ENCODE data around the gene IRF2BP2. TPM values are rescaled to one million over a fixed set of nuclear protein-coding genes. Genes with fewer than 3 reads are reported as not detected.
"Not testable (repeated sequence)": the region's sequence is repeated elsewhere in the genome, so short reads cannot be mapped to it uniquely, and the experiment has no call there.

The IRF2BP2 gene
- total RNA-seq, 1 donor from 2014 or later: 126 TPM

DNA sequence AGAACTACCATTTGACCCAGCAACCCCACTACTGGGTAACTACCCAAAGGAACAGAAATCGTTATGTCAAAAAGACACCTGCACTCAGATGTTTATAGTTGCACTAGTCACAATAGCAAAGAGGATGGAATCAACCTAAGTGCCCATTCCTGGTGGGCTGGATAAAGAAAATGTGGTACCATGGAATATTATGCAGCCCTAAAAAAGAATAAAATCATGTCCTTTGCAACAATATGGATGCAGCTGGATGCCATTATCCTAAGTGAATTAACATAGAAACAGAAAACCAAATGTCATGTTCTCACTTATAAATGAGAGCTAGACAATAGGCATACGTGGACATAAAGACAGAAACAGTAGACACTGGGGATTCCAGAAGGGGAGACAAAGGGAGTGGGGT is 32.5 kb upstream of the IRF2BP2 start:
- intact Hi-C loops (cut with micrococcal nuclease): no loop called here
- no peak overlapping the region for H3K4me3 ChIP-seq
- TF ChIP-seq, protein P1, sequence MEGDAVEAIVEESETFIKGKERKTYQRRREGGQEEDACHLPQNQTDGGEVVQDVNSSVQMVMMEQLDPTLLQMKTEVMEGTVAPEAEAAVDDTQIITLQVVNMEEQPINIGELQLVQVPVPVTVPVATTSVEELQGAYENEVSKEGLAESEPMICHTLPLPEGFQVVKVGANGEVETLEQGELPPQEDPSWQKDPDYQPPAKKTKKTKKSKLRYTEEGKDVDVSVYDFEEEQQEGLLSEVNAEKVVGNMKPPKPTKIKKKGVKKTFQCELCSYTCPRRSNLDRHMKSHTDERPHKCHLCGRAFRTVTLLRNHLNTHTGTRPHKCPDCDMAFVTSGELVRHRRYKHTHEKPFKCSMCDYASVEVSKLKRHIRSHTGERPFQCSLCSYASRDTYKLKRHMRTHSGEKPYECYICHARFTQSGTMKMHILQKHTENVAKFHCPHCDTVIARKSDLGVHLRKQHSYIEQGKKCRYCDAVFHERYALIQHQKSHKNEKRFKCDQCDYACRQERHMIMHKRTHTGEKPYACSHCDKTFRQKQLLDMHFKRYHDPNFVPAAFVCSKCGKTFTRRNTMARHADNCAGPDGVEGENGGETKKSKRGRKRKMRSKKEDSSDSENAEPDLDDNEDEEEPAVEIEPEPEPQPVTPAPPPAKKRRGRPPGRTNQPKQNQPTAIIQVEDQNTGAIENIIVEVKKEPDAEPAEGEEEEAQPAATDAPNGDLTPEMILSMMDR (IDR thresholded peaks at IDR 0.05; ENCODE audit: borderline replicate concordance): no peak
- H3K27me3 ChIP-seq (ENCODE audit: low read depth): no peaks in the 10 kb centered on the region
- H3K36me3 ChIP-seq: no peaks in the 10 kb centered on the region
- H3K9me3 ChIP-seq (replicated peaks): peaks cover 7% of the 10 kb centered on the region
- no peak overlapping the region for H3K27ac ChIP-seq (replicated peaks)
- H3K4me1 ChIP-seq: peaks cover 6% of the 10 kb centered on the region
- DNase-seq: no peak

DNA sequence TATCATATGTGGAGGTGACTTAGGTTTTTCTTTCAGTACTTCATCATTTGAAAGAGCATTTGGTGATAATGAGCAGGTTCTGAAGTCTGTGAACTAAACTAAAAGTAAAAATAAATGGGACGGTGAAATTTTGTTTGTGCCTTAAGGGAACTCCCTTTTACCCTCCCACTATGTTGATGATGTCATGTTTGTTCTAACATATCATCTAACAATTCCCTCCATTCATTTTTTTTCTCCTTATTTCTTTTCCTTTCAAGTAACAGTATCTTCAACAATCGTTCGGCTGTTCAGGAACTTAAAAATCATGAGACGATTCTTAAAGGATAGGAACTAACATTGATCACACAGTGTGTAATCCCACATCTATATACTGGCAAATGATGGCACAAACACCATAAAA is 30.0 kb upstream of the IRF2BP2 start:
- H3K27ac ChIP-seq (replicated peaks): no peak overlapping the region
- H3K27me3 ChIP-seq (ENCODE audit: low read depth): no peaks in the 10 kb centered on the region
- intact Hi-C loops (cut with micrococcal nuclease): no loop called here
- DNase-seq: no peak
- TF ChIP-seq, protein P1 (IDR thresholded peaks at IDR 0.05; ENCODE audit: borderline replicate concordance): no peak
- H3K9me3 ChIP-seq (replicated peaks): no peaks in the 10 kb centered on the region
- peaks cover 2% of the 10 kb centered on the region for H3K4me1 ChIP-seq
- H3K36me3 ChIP-seq: no peaks in the 10 kb centered on the region
- no peak overlapping the region for H3K4me3 ChIP-seq

DNA sequence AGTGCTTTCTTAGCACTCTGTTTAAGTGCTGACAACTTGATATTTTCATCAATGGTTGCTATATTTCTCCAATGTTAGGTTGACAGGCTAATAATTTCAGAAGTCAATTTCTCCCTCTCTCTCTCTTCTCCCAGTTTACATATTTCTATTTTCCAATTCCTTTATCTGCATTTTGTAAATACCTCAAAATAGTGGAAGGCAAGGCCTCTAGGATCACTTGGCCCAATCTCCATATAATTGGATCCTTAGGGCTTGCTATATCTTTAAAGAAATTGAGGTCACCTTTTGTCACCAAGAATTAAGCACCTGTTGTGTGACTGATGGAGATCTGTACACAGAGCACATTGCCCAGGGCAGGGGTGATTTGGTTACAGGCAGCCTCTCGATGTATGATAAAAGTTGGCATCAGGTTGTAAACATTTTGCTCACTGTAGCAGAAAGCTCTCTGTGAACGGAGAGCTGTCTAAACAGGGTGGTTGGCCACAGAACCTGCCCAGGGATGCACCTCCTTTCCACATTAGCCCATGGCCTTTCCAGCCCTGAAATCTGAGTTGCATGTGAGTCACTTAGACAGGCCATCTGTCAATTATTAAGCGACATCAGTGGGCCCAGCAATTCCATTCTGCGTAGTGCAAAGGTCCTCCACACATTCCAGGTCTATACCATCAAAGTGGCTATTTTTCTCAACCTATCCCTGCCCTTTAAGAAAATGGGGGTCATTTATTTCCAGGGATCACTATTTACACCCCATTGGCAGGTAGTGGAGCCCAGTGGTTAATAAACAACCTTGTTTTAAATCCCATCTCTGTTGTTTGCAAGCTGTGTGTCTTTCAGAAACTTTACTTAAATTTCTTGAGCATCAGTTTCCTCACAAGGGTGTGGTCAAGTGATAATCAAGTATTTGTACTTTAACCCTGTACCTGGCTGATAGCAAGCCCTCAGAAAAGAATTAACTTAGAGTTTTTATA is 29.1 kb upstream of the IRF2BP2 start:
- DNase-seq: no peak
- TF ChIP-seq, protein P1 (IDR thresholded peaks at IDR 0.05; ENCODE audit: borderline replicate concordance): no peak

DNA sequence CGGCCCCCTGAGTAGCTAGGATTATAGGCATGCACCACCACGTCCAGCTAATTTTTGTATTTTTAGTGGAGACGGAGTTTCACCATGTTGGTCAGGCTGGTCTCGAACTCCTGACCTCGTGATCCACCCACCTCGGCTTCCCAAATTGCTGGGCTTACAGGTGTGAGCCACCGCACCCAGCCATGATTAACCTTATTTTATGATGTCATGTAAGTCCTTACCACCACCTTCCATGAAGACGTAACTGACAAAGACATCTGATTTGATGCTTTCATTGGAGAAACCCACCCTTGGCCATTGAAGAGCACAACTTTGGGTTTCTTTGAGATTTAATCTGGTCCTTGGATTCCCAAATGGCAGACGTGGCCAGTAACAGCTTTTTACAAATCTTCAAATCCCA is 24.9 kb upstream of the IRF2BP2 start:
- H3K27ac ChIP-seq (replicated peaks); H3K4me3 ChIP-seq; DNase-seq; H3K27me3 ChIP-seq (ENCODE audit: low read depth); H3K36me3 ChIP-seq; H3K9me3 ChIP-seq (replicated peaks); H3K4me1 ChIP-seq; intact Hi-C loops (cut with micrococcal nuclease): not testable (repeated sequence)

More for the DNA sequence above, 29.1 kb upstream of the IRF2BP2 start:
- no peaks in the 10 kb centered on the region for H3K9me3 ChIP-seq (replicated peaks)
- H3K27ac ChIP-seq (replicated peaks): no peak overlapping the region
- H3K27me3 ChIP-seq (ENCODE audit: low read depth): no peaks in the 10 kb centered on the region
- H3K36me3 ChIP-seq: no peaks in the 10 kb centered on the region
- intact Hi-C loops (cut with micrococcal nuclease): no loop called here
- H3K4me3 ChIP-seq: no peak overlapping the region
- no peaks in the 10 kb centered on the region for H3K4me1 ChIP-seq

DNA sequence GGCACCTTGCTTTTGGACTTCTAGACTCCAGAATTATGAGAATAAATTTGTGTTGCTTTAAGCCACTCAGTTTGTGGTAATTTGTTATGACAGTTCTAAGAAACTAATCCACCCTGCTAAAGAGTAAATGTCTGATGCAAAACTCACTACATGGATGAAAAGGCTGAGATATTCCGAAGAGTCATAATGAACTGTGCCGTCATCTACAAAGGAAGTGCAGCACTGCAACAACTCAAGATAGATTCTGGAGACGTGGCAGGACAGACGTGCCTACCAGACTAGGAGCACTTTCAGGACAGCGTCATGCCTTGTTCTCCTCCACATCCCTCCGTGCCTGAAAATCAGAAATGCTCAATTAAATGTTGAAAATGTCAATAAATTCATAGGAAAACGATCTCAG is 24.4 kb upstream of the IRF2BP2 start:
- intact Hi-C loops (cut with micrococcal nuclease): no loop called here
- Histone ChIP-seq H3K27ac (replicated peaks) (no peak overlapping the region), H3K9me3 (replicated peaks) (no peaks in the 10 kb centered on the region), H3K27me3 (ENCODE audit: low read depth) (no peaks in the 10 kb centered on the region), H3K36me3 (no peaks in the 10 kb centered on the region), H3K4me3 (no peak overlapping the region), H3K4me1 (peaks cover 10% of the 10 kb centered on the region)
- DNase-seq: no peak
- TF ChIP-seq, protein P1 (IDR thresholded peaks at IDR 0.05; ENCODE audit: borderline replicate concordance): no peak
